ENCODE results near the gene GPR157. TPM values are rescaled to one million over a fixed set of nuclear protein-coding genes. Genes with fewer than 3 reads are reported as not detected.
"Not testable (repeated sequence)": the region's sequence is repeated elsewhere in the genome, so short reads cannot be mapped to it uniquely, and the experiment has no call there.

Gene GPR157
- total RNA-seq, 1 experiment from 2014 or later: 1.9 TPM

DNA sequence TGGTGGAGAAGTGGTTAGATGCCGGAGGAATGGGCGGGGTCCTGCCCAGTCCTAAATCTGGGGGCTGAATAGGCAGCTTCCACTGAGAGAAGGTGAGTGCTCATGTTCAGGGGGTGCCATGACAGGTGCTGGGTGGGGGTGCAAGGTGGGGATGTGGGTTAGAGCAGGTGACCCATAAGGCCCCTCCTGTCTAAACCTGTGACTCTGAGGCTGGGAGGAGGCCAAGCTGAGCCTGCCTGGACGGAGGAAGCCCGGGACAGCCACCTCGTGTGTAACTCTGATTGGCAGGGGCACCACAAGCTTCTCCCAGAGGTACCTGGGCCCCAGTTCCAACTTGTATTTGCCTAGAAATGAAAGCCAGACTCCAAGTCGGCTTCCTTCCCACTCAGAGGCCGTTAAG is 10.7 kb downstream of the GPR157 start:
- DNase-seq (ENCODE audit: low read depth): no peak

- DNase-seq (ENCODE audit: low read depth): no peak
Observed at GRCh38 chr1:9115351-9116205, 13.3 kb downstream of the GPR157 start.

- DNase-seq (ENCODE audit: low read depth): no peak
Observed at GRCh38 chr1:9112961-9113880, 15.7 kb downstream of the GPR157 start.

DNA sequence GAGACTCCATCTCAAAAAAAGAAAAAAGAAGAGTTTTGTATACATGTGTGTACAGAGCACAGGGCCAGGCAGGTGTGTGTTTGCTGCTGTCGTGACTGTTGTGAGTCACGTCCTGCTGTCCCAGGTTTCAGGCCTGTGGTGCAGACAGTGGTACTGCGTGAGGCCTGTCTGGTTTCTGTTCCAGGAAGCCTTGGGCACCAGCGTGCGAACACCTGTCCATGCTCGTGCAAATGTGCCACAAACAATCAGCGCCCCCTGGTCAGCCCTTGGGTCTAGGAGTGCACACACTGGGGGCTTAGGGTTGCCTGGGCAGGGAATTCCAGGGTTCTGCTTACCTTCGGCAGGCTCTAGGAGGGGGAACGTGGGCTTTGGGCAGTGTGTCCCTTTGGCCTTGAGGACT is 16.9 kb downstream of the GPR157 start:
- no peak for DNase-seq (ENCODE audit: low read depth)

GRCh38 chr1:9111357-9111691 is 17.6 kb downstream of the GPR157 start:
- DNase-seq (ENCODE audit: low read depth): no peak

DNA sequence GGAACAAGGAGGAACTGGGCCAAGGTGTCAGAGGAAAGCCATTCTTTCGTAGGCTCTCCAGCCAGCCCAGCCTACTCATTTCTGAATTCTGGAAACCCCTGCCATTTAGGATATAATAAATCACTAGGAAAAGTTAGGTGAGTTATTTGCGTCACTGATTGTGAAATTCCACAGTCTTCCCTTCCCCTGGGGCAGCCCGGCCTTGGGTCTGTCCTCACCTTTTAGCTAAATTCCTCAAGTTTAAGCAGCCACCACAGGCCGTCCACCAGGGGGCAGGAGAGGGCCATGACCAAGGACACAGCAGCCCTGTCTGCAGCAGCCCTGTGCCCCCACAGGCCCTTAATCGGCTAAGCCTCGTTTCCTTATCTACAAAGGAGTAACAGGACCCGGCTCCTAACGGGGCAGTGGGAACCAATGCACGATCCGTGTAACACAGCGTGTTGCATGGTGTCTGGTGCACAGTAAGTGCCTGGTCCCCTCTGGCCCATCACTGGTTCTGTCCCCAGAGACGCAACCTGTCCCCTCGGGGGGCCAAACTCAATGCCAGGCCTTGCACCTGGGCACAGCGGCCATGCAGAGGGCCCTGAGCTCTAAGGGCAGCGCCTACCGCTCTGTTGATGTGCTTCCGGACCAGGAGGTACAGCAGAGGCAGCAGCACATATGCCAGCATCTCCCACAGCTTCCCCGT is 18.1 kb downstream of the GPR157 start:
- peak; percentile 68 for DNase-seq (ENCODE audit: low read depth)

DNA sequence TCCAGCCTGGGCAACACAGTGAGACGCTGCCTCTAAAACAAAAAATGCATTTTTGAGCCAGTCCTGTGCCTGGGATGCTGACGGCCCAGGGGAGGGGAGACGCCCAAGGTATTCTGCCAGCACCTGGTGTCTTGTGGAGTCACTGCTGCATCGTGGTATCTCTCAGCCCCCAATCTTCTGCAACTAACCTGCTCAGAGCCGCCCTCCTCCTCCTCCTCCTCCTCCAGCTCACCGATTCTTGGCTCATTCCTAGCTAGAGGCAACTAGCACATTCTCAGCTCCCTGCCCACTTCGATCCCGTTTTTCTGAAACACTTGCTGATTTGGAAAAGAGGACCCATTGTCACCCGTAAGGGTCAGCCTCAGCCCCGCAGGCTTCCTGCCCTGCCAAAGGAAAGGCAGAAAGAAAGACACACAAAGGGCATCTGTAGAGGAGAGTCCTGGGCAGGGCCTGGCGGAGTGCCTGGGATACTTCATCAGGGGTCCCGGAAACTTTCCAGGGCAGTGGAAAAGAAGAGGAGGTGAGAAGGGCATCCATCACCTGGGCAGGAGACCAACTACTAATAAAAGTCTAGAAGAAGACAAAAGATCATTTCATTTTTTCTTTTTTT is 20.7 kb downstream of the GPR157 start:
- DNase-seq (ENCODE audit: low read depth): no peak

- DNase-seq (ENCODE audit: low read depth): no peak
Observed at GRCh38 chr1:9107136-9107535, 21.8 kb downstream of the GPR157 start.

GRCh38 chr1:9106286-9106685 is 22.6 kb downstream of the GPR157 start:
- DNase-seq (ENCODE audit: low read depth): no peak

GRCh38 chr1:9105336-9105867 is 23.5 kb downstream of the GPR157 start:
- DNase-seq (ENCODE audit: low read depth): no peak

DNA sequence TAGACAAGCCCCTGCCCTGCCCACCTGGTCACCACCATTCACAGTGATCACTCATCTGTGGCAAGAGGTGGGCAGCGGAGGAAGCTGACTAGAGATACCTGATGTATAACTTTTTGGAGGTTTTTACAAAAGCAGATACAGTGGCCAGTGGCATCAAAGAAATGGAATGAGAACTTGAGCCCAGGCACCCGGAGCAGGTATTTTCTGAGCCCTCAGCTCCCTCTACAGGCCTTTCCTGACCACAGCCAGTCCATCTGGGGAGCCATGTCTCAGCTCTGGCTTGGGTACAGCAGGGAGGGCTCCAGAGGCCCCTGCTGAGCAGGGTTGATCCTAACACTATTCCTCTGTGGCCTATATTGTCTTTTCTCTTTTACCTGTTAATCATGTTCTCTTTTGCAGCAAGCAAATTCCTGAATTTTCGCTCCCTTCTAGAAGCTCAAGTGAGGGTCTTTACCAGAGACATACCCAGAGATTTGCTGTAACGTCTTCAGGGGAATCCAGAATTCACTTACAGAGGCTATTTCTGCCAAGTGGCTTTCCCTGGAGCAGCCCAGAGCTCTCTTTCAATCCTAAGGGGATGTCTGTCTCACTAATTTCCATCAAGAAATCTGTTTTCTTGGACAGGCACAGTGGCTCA is 27.3 kb downstream of the GPR157 start:
- peak; percentile 42 for DNase-seq (ENCODE audit: low read depth)

DNA sequence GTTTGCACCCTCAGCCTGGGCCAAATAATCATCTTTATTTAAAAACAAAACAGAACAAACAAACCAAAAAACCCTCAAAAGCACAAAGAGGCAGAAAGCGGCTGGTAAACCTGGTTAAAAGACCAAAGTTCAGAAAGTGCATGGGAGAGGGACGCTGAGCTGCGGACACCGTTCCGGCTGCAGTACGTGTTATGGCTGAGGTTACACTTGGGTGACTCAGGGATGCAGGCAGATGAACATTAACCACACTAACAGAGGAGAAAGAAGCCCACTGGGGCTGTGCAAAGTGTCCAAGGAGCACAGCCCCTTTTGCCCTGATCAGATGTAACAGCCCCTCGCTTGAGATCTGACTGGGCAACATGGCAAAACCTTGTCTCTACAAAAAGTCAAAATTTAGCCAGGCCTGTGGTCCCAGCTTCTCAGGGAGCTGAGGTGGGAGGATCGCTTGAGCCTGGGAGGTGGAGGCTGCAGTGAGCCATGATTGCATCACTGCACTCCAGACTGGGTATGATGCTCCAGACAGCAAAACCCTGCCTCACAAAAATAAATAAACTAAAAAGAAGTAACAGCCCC is 28.3 kb downstream of the GPR157 start:
- no peak for DNase-seq (ENCODE audit: low read depth)

GRCh38 chr1:9099555-9099954 is 29.3 kb downstream of the GPR157 start:
- DNase-seq (ENCODE audit: low read depth): no peak

GRCh38 chr1:9097947-9098705 is 30.8 kb downstream of the GPR157 start:
- no peak for DNase-seq (ENCODE audit: low read depth)

GRCh38 chr1:9095818-9096217 is 33.1 kb downstream of the GPR157 start:
- no peak for DNase-seq (ENCODE audit: low read depth)

- not testable (repeated sequence) for DNase-seq (ENCODE audit: low read depth)
Observed at GRCh38 chr1:9093996-9094595, 34.8 kb downstream of the GPR157 start.

GRCh38 chr1:9093581-9093980 is 35.3 kb downstream of the GPR157 start:
- DNase-seq (ENCODE audit: low read depth): no peak

GRCh38 chr1:9093091-9093490 is 35.8 kb downstream of the GPR157 start:
- DNase-seq (ENCODE audit: low read depth): no peak

DNA sequence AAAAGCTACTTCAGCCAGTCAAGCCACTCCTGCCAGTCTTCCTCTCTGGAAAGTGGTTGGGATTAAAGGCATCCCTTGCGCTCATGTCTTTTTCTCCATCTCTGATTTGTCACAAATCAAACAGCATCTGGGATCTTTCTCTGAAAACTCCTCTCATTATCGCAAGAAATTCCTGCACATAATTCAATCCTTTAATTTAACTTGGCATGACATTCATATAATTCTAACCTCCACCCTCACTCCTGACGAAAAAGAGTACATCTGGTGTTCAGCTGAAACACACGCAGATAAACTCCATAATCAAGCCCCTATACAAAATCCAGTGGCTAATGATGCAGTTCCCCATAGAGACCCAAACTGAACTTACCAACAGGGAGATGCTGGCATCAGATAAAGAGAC is 40.1 kb downstream of the GPR157 start:
- DNase-seq (ENCODE audit: low read depth): no peak

All from LHCN-M2 (cell line).